Measurements from ENCODE around the gene SSB. TPM values are rescaled to one million over a fixed set of nuclear protein-coding genes. Genes with fewer than 3 reads are reported as not detected.

SSB gene
- total RNA-seq, 1 experiment from 2014 or later: 119 TPM

DNA sequence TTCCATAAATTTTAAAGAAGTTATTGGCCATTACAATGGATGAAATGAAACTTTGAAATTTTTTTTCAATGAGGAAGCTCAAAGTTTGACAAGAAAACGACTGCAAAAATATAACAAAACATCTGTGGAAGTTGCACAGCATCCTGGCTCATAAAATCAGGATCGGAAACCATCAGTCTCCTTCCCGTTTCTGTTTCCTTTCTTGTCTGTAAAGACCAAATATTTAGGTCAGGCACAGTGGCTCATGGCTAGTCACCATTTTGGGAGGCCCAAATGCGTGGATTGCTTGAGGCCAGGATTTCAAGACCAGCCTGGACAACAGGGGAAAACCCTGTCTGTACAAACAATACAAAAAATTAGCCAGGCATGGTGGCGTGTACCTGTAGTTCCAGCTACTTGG lies 27.6 kb upstream of the SSB start:
- BruUV-seq (replicated peaks): no TSS peak
- CTCF ChIA-PET: interaction anchor here (0.8 kb wide), 1 partner anchor 9 kb away, joined by 3 read pairs; no protein-coding TSS in a partner anchor
- TF ChIP-seq TCF7L2 (IDR thresholded peaks at IDR 0.05; ENCODE audit: low read depth, low read length) (no peak), POLR2AphosphoS5 (IDR thresholded peaks at IDR 0.05; ENCODE audit: low read depth, low read length) (no peak), SIN3A (IDR thresholded peaks at IDR 0.05; ENCODE audit: borderline replicate concordance, insufficient read depth, low read depth, low read length) (no peak)
- TF ChIP-seq, protein P1, sequence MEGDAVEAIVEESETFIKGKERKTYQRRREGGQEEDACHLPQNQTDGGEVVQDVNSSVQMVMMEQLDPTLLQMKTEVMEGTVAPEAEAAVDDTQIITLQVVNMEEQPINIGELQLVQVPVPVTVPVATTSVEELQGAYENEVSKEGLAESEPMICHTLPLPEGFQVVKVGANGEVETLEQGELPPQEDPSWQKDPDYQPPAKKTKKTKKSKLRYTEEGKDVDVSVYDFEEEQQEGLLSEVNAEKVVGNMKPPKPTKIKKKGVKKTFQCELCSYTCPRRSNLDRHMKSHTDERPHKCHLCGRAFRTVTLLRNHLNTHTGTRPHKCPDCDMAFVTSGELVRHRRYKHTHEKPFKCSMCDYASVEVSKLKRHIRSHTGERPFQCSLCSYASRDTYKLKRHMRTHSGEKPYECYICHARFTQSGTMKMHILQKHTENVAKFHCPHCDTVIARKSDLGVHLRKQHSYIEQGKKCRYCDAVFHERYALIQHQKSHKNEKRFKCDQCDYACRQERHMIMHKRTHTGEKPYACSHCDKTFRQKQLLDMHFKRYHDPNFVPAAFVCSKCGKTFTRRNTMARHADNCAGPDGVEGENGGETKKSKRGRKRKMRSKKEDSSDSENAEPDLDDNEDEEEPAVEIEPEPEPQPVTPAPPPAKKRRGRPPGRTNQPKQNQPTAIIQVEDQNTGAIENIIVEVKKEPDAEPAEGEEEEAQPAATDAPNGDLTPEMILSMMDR (IDR thresholded peaks at IDR 0.05): no peak
- TF ChIP-seq, protein P2, sequence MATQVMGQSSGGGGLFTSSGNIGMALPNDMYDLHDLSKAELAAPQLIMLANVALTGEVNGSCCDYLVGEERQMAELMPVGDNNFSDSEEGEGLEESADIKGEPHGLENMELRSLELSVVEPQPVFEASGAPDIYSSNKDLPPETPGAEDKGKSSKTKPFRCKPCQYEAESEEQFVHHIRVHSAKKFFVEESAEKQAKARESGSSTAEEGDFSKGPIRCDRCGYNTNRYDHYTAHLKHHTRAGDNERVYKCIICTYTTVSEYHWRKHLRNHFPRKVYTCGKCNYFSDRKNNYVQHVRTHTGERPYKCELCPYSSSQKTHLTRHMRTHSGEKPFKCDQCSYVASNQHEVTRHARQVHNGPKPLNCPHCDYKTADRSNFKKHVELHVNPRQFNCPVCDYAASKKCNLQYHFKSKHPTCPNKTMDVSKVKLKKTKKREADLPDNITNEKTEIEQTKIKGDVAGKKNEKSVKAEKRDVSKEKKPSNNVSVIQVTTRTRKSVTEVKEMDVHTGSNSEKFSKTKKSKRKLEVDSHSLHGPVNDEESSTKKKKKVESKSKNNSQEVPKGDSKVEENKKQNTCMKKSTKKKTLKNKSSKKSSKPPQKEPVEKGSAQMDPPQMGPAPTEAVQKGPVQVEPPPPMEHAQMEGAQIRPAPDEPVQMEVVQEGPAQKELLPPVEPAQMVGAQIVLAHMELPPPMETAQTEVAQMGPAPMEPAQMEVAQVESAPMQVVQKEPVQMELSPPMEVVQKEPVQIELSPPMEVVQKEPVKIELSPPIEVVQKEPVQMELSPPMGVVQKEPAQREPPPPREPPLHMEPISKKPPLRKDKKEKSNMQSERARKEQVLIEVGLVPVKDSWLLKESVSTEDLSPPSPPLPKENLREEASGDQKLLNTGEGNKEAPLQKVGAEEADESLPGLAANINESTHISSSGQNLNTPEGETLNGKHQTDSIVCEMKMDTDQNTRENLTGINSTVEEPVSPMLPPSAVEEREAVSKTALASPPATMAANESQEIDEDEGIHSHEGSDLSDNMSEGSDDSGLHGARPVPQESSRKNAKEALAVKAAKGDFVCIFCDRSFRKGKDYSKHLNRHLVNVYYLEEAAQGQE (IDR thresholded peaks at IDR 0.05; ENCODE audit: insufficient read depth in 1 of 2, low read depth in 2 of 2, low read length in 1 of 2): no peak
- H3K27me3 ChIP-seq (ENCODE audit: control insufficient read depth, insufficient read depth, low read length): no peaks in the 10 kb centered on the region; the same call in 1 of the 2 replicates
- DNase-seq (ENCODE audit: low read depth, low spot score) (no peak), ATAC-seq (no peak)
- no peaks in the 10 kb centered on the region for H3K9me3 ChIP-seq (ENCODE audit: control insufficient read depth, insufficient read depth, low read depth, low read length)
- POLR2A ChIA-PET: no interaction called here
- no peak overlapping the region for H3K27ac ChIP-seq (ENCODE audit: low read length)
- H3K4me1 ChIP-seq (ENCODE audit: control insufficient read depth, insufficient read depth, low read length): no peaks in the 10 kb centered on the region
- intact Hi-C loops (cut with micrococcal nuclease; ENCODE audit: unreplicated experiment): no loop called here
- no peak overlapping the region for H3K4me3 ChIP-seq (ENCODE audit: low read depth in 2 of 2, low read length in 2 of 2)
- in situ Hi-C loops (cut with HindIII; ENCODE audit: low pct_unique_long_range_greater_than_20kb, low sequenced_read_pairs): no loop called here
- H3K36me3 ChIP-seq (ENCODE audit: control insufficient read depth, insufficient read depth, low read length): no peaks in the 10 kb centered on the region

DNA sequence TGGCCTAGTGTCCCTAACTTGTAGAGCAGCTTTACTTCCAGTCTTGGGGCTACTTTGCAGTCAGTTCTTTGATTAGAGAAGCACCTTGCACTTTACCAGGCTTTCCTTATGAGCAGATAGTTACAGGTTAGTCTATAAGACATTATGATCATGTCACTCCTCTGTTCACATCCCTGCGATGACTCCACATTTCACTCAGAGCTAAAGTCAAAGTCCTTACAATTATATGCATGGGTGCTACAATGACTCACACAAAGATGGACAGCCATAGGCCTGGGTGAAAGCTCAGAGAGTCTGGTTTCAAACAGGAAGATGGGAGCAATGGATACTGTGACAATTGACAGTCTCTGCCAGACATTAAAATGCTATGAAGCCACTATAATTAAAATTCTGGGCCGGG lies 27.1 kb upstream of the SSB start:
- ATAC-seq: no peak
- Histone ChIP-seq H3K27me3 (ENCODE audit: control insufficient read depth, insufficient read depth, low read length) (no peaks in the 10 kb centered on the region; the same call in 1 of the 2 replicates), H3K36me3 (ENCODE audit: control insufficient read depth, insufficient read depth, low read length) (no peaks in the 10 kb centered on the region), H3K27ac (ENCODE audit: low read length) (no peak overlapping the region), H3K9me3 (ENCODE audit: control insufficient read depth, insufficient read depth, low read depth, low read length) (no peaks in the 10 kb centered on the region), H3K4me3 (ENCODE audit: low read depth in 2 of 2, low read length in 2 of 2) (no peak overlapping the region), H3K4me1 (ENCODE audit: control insufficient read depth, insufficient read depth, low read length) (no peaks in the 10 kb centered on the region)
- ChIA-PET CTCF (no interaction called here), POLR2A (interaction anchor here (0.6 kb wide), 1 partner anchor 50 kb away, joined by 4 read pairs; no protein-coding TSS in a partner anchor)
- in situ Hi-C loops (cut with HindIII; ENCODE audit: low pct_unique_long_range_greater_than_20kb, low sequenced_read_pairs) (no loop called here), intact Hi-C loops (cut with micrococcal nuclease; ENCODE audit: unreplicated experiment) (no loop called here)
- BruUV-seq (replicated peaks): no TSS peak
- no peak for TF ChIP-seq POLR2AphosphoS5 (IDR thresholded peaks at IDR 0.05; ENCODE audit: low read depth, low read length)
- no peak for TF ChIP-seq TCF7L2 (IDR thresholded peaks at IDR 0.05; ENCODE audit: low read depth, low read length)
- TF ChIP-seq, protein P2 (IDR thresholded peaks at IDR 0.05; ENCODE audit: insufficient read depth in 1 of 2, low read depth in 2 of 2, low read length in 1 of 2): no peak
- TF ChIP-seq SIN3A (IDR thresholded peaks at IDR 0.05; ENCODE audit: borderline replicate concordance, insufficient read depth, low read depth, low read length): no peak
- TF ChIP-seq, protein P1 (IDR thresholded peaks at IDR 0.05): no peak
- DNase-seq (ENCODE audit: low read depth, low spot score): no peak
